GM12878 (cell line): Measurements from ENCODE around the gene PDE11A.

Source experiments
- EP300 ChIP-seq, 2 experiments: fragments of 150-350 bp in 1 of 2; IDR thresholded peaks; 2 replicates each; pipeline ENCODE4 v1.6.1; 2011 to 2012; ENCODE audit warnings: low read depth in 2 of 2, low read length in 2 of 2, borderline replicate concordance in 1 of 2, improper control_type of control experiment in 1 of 2, inconsistent platforms in 1 of 2; ENCODE audit not compliant: control insufficient read depth in 1 of 2
- POLR2A ChIP-seq: IDR thresholded peaks from 2 replicates; pipeline ENCODE4 v1.6.1; 2011; ENCODE audit warnings: low read depth, mild to moderate bottlenecking, low read length
- TAF1 ChIP-seq: IDR thresholded peaks from 2 replicates; pipeline ENCODE4 v1.6.1; 2011; ENCODE audit warnings: mild to moderate bottlenecking, low read depth, low read length, borderline replicate concordance
- TF ChIP-seq, protein P1 (sequence below), 3 experiments: IDR thresholded peaks in 2 of 3; conservative IDR thresholded peaks in 1 of 3; 2 replicates each; pipeline ENCODE4 v1.5.1; 2011; ENCODE audit warnings: low read depth in 3 of 3, low read length in 3 of 3, mild to moderate bottlenecking in 3 of 3, control low read depth in 2 of 3, moderate library complexity in 2 of 3, inconsistent platforms in 1 of 3, mixed read lengths in 1 of 3; ENCODE audit not compliant: control insufficient read depth in 2 of 3, insufficient read depth in 1 of 3; ENCODE audit errors: extremely low read depth in 1 of 3

DNA sequence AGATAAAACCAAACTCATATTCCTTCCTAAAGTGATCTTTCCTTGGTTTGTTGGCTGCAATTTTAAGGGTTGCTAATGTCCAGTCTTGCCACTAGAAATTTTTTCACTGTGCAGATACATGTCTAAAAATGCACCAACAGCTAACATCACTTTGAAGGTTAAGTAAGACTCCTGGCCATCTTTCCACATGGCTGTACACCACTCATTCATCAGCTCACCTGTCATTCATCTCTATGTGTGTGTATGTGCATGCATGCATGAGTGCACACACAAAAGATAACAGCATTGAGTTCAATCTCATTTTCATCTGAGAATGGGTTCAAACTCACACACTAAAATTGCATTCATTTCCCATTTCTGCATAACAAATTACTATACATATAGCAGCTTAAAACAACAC, 203.8 kb downstream of the PDE11A start:
- TF ChIP-seq EP300 (IDR thresholded peaks at IDR 0.05; ENCODE audit: borderline replicate concordance in 1 of 2, control insufficient read depth in 1 of 2, low read depth in 2 of 2, low read length in 2 of 2) (no peak), TAF1 (no peak), POLR2A (no peak)
- TF ChIP-seq, protein P1, sequence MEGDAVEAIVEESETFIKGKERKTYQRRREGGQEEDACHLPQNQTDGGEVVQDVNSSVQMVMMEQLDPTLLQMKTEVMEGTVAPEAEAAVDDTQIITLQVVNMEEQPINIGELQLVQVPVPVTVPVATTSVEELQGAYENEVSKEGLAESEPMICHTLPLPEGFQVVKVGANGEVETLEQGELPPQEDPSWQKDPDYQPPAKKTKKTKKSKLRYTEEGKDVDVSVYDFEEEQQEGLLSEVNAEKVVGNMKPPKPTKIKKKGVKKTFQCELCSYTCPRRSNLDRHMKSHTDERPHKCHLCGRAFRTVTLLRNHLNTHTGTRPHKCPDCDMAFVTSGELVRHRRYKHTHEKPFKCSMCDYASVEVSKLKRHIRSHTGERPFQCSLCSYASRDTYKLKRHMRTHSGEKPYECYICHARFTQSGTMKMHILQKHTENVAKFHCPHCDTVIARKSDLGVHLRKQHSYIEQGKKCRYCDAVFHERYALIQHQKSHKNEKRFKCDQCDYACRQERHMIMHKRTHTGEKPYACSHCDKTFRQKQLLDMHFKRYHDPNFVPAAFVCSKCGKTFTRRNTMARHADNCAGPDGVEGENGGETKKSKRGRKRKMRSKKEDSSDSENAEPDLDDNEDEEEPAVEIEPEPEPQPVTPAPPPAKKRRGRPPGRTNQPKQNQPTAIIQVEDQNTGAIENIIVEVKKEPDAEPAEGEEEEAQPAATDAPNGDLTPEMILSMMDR (IDR thresholded peaks at IDR 0.05 in 2 of 3, conservative IDR thresholded peaks at IDR 0.05 in 1 of 3; ENCODE audit: control insufficient read depth in 2 of 3, extremely low read depth in 1 of 3, insufficient read depth in 1 of 3, low read depth in 3 of 3, low read length in 3 of 3), result no peak
